Activated T-cell treated with anti-CD3 and anti-CD28 coated beads for 48 hours (primary cell): ENCODE results near the gene HMCES.

ENCODE experiments used
- DNase-seq: peaks from one replicate; pipeline ENCODE4 v3.0.0-alpha.2; 2020; ENCODE audit warnings: low read depth

HMCES gene

DNA sequence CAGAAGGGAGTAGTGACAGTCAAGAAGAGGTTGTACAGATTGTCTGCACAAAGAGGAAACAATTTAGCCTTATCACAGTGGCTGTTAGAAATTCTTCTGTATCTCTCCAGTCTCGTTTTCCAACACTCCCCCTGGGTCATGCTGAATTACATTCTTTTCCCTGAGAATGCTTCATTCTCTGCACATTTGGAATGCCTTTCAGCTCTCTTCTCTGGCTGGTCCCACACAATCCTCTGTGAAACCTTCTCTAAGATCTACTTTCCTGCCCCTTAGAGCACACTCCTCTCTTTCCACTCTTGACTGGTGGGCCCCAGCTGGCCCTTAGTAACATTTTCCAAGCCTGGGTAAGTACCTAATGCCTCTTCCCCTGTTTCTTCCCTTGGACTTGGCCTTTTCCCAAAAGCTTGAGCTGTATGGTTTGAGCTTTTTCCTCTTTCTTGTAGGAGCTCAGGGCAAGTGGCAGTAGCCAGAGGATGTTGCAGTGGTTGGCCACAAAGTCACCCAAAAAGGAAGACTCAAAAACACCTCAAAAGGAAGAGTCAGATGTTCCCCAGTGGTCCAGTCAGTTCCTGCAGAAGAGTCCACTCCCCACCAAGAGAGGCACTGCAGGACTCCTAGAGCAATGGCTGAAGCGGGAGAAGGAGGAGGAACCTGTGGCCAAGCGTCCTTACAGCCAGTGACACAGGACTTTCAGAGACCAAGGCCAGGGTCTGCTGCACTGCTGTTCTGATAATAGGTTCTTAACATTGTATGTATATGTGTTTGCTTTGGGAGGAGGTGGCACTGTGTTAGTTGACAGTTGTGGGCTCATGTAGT, 25.7 kb downstream of the HMCES start:
- no peak for DNase-seq

GRCh38 chr3:129304962-129305222, 26.2 kb downstream of the HMCES start:
- no peak for DNase-seq

- DNase-seq: no peak
Observed at GRCh38 chr3:129305592-129306091, 27.0 kb downstream of the HMCES start.

GRCh38 chr3:129308636-129309035, 30.0 kb downstream of the HMCES start:
- no peak for DNase-seq

DNA sequence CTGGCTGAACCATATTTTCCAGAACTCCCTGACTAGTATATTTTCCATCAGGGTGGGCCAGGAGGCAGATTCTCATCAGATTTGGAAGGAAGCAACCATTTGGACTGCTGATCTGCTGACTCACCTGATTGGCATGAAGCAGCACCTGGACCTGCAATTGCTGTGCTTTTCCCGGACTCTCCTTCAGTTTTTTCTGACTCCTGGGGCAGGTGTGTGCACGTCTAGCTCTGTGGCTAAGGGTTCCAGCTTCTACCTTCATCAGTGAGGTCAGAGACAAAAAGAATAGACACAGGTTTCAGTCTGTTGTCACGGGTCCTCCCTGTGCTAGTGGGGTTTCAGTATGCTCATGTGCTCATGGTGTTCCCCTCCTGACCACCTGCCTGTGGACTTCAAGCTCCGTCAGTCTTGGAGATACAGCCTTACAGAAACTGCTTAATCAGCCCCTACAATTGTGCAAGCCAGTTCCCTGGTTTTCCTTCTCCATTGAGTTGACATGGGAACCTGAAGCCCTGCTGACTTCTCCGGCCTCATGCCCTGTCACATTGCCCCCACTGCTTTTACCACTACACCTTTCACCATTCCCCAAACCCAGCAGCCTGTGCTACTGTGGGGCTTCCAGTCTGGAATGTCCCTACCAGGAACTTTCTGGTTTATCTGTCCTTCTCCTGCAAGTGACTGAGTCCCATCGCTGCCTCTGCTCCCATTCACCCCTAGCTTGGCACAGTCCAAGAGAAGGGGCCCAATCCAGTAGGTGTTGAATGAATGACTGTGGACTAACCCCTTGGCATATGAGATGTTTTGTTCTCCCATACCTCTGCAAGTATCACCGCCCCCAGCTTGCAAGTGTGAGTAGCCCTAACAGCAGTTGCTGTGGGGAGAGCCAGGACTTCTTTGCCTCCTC, 31.7 kb downstream of the HMCES start:
- DNase-seq: no peak

GRCh38 chr3:129311054-129311902, 32.6 kb downstream of the HMCES start:
- no peak for DNase-seq

DNA sequence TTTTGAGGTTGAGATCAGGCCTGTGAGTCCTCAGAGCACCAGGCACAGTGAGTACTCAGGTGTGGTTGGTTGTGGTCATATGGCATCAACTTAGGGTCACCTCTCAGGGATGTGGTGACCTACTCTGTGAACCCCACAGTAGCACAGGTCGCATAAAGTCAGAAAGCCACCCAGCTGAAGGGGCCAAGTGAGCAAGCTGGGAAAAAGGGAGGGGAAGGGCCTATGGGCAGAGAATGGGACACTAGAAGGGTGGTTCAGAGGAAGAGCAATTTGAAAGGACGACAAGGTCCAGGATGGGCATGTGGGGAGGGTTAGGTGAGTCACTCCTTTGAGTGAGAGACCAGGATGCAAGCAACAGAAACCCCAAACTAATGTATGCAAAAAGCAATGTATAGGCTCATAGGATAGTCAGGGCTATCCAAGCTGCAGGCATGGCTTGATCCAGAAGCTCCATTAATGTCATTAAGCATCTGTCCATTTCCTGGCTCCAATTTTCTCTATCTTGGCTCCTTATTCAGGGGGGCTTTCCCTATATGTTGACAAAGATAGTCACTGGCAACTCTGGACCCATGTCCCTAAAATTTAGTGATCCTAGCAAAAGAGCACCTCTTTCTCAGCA, 33.5 kb downstream of the HMCES start:
- no peak for DNase-seq

DNA sequence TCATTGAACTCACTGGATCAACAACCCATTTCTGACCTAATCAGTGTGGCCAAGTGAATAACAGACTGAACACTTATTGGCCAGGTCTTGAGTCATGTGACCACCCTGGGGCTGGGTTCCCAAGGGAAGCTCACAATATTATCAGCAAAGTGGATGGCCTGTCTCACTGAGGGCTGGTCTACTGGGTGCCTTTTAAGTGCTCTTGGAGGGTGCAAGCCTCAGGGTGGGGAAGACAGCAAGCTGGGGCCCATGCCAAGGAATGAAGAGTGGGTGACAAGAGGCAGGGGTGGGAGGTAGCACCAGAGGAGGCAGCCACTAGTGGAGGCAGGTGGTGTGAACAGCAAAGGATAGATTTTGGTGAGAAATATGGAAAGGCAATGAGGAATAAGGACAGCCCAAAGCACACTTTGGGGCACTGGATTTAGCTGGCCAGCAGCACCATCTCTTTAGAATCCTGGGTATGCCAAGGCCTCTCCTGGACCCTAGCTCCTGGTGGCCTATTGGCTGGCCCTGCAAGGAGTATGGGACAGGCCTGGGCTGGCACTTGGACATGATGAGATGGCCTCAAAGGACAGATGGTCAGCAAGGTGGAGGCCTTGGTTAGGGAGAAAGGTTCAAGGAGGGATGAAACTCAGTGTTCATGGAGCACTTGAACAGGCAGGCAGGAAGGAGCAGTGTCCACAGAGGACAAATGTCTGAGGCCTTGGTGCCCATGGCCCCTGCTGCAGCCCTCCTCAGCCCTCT, 34.2 kb downstream of the HMCES start:
- DNase-seq: no peak

DNA sequence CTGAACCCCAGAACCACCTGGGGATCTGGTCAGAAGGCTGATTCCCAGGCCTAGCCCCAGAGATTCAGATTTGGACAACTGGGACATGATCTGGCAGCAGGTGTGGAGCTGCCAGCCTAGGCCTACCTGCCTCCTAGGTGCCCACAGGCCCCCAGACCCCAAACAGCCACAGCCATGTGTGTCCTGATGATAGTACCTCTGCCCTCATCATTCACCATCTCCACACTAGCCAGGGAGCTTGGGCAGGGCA, 34.7 kb downstream of the HMCES start:
- DNase-seq: no peak

DNA sequence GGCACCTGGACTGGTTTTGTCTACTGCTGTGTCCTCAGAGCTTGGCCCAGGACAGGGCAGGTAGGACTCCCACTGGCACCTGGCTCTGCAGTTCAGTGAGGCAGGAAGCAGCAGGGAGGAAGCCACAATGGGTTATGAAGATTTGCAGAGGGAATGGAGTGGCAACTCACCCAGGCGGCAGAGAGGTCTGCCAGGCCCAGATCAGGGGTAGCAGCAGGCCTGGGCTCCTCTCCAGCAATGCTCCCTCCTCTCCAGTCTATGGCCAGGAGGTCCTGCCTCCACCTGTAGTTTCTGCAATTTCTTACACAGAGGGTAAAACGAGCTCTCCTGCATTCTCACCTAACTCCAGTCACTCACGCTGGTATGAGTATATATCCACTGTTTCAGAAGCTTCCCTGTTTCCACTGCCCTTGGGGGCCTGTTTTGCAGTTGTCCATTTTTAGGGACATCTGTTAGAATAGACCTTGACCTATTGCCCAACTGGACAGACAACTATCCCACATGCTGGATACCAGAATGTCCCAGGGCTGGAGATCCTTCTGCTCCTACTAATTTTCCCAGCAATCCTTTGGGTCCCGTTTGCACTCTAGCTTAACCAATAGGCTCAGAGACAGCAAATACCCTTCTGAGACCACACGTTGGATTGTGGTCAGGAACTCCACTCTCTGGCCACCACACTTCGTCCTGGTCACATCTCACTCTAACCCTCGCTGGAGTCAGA, 35.2 kb downstream of the HMCES start:
- DNase-seq: no peak

DNA sequence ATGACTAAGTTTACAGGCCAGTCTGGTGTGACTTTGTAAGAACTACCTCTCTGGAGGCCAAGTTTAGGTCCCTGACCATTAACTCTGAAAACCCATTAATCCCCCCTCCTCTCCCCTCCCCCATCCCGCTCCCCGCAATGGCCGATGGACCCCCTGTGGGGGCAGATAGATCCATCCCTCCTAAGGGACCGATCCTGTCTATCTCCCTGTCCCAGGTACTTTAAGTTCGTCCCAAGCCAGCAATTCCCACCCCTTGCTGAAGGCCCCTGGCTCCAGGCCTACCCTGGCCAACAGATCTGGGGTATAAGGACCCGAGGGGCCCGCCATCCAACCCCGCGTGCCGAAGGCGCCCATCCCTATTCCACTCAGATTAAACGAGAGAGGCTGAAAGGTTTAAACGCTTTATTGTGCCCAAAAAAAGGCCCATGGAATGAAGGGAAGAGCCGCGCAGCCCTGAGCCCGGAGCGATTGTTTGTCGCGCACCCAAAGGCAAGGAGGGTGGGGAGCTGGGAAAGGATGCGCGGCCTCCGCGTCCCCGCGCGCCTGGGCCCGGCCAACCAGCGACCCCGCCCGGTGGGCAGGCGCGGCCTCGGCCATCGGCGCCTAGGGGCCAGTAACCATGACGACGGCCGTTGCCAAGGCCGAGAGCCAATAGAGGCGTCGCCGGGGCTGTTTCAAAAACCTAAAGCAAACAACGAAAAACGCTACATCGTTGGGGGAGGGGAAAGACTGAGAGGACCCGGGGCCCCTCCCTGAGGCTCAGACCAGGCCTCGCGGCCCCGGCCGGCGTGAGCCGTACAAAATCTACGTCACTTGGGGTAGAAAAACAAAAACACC, 35.9 kb downstream of the HMCES start:
- peak; percentile 66 for DNase-seq

DNA sequence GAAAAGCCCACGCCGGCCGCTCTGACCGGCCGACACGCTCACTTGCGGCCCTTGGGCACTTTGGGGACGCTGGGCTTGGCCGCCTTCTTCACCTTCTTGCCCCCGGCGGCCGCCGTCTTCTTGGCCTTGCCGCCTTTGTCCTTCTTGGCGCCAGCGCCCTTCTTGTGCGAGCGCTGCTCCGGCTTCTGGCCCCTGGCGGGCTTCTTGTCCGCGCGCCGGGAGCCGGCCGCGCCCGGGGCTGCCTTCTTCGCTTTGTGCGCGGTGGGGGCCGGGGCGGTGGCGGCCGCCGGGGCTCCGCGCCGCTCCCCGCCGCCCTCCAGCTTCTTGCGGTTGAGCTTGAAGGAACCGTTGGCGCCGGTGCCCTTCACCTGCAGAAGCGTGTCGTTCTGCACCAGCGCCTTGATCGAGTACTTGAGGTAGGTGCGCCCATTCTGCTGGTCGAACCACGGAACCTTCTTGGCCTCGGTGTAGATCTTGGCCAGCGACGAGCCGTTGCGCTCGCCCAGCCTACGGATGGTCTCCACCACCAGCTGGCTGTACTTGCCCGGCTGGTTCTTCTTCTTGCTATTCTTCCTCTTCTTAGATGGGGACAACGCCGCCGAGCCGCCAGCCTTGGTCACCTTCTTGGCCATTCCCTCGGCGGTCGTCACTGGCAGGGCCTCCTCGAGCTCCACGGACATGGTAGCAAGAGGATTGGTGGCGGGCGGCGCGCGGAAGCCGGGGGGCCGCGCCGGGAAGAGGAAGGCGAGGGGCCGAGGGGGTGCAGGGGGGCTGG, 36.7 kb downstream of the HMCES start:
- DNase-seq: peak; percentile 21

DNA sequence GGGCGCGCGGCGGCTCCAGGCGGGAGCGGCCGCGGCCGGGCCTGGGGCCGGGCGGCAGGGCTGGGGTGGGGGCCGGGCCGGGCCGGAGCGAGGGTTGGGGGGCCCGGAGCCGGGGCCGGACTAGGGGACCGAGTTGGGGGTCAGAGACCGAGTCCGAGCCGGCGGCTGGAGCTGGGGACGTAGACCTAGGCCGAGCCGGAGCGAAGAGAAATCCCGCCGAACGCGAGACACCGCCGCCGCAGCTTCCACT, 37.3 kb downstream of the HMCES start:
- DNase-seq: no peak

GRCh38 chr3:129316248-129317013, 37.8 kb downstream of the HMCES start:
- DNase-seq: peak; percentile 84

- DNase-seq: no peak
Observed at GRCh38 chr3:129317014-129317771, 38.5 kb downstream of the HMCES start.

GRCh38 chr3:129317848-129318247, 39.2 kb downstream of the HMCES start:
- no peak for DNase-seq

DNA sequence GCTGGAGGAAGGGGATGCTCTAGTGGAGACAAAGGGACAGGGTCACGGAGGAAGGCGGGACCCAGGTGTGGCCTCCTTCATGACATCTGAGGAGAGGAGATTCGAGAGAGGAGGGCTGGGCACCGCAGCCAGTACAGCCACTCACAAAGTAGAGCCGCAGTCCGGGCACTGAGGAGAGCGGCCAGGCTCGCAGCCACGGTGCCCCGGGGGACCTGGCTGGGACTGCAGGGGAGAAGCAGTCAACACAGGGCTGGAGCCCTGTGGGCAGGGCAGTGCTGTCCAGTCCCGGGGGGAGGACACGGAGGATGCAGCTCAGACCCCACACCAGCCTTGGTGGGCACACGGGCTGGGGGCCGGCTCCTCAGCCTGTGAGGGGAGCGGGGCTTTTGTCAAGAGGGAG, 40.3 kb downstream of the HMCES start:
- DNase-seq: no peak

GRCh38 chr3:129320261-129320660, 41.6 kb downstream of the HMCES start:
- no peak for DNase-seq
